Duodenal mucosa (tissue), 2 donors: Measurements from ENCODE around the gene CCDC174.
A peak's percentile ranks its signal among the peaks of the same experiment; 100 is the strongest.
"Not testable (repeated sequence)": the region's sequence is repeated elsewhere in the genome, so short reads cannot be mapped to it uniquely, and the experiment has no call there.

Source experiments
- H3K27ac ChIP-seq: one replicate; pipeline ENCODE4 v1.7.0; 2013; ENCODE audit warnings: low read depth, low read length
- H3K27me3 ChIP-seq, 2 donors: one replicate each; pipeline ENCODE4 v1.7.0; 2013; ENCODE audit warnings: low read length in 2 of 2, control low read depth in 1 of 2; ENCODE audit not compliant: insufficient read depth in 2 of 2, control insufficient read depth in 1 of 2
- H3K36me3 ChIP-seq, 2 donors: one replicate each; pipeline ENCODE4 v1.7.0; 2013; ENCODE audit warnings: low read length in 2 of 2, control low read depth in 1 of 2; ENCODE audit not compliant: insufficient read depth in 2 of 2, control insufficient read depth in 1 of 2
- H3K4me1 ChIP-seq, 2 donors: one replicate each; pipeline ENCODE4 v1.7.0; 2013; ENCODE audit warnings: low read length in 2 of 2, control low read depth in 1 of 2; ENCODE audit not compliant: insufficient read depth in 2 of 2, control insufficient read depth in 1 of 2
- H3K4me3 ChIP-seq, 2 donors: one replicate each; pipeline ENCODE4 v1.7.0; 2013; ENCODE audit warnings: low read length in 2 of 2, low read depth in 1 of 2
- H3K9ac ChIP-seq, 2 donors: one replicate each; pipeline ENCODE4 v1.7.0; 2013; ENCODE audit warnings: low read length in 2 of 2, low read depth in 1 of 2
- H3K9me3 ChIP-seq, 2 donors: one replicate each; pipeline ENCODE4 v1.7.0; 2013; ENCODE audit warnings: low read length in 2 of 2, control low read depth in 1 of 2; ENCODE audit not compliant: control insufficient read depth in 1 of 2

Gene CCDC174

DNA sequence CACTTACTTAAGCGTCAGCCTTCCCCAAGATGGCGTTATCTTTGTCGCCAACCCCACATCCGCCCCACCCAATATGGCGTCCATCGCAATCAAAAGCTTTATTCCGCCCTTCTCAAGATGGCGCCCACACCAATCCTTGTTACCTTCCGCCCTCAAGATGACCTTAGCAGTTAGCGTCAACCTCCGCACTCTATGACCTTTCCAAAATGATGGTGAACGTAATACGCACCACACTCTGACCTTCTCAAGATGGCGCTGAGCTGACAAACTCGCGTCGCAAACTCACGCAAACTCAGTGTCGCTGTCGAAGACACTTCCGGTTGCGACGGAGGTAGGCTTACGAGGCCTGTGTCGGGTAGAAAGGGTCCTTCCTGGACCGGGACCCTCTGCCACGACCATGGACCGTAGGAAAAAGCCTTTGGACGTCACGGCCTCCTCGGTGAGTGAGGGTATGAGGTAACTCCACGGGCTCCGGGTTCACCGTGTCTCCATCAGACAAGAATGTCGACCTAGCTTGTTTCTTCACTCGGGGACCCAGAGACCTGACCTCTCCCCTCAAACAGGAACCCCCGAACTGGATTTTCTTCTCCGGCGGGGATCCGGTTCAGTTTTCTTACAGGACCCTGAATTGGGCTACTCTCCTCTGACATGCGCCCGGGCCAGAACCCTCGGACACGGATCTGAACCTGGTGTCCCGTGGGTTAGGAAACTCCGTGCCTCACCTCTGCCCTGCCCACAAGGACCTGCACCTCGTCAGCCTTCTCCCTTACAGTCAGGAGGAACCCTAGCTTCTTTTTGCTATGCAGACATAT, at the start of gene CCDC174:
TSS of gene CCDC174 (plus strand) at position 323 of the 812 bp plus-strand sequence. CDS start at position 398, 75 bp downstream.
- Histone ChIP-seq H3K27ac (peak within 1 kb of the TSS; percentile 67), H3K4me1 (peaks cover 38 to 41% of the 10 kb centered on the region in 2 donors), H3K27me3 (no peaks in the 10 kb centered on the region), H3K4me3 (peak within 1 kb of the TSS; percentile 81 to 88), H3K36me3 (peaks cover 8 to 21% of the 10 kb centered on the region in 2 donors), H3K9ac (peak within 1 kb of the TSS; percentile 71 to 88), H3K9me3 (no peaks in the 10 kb centered on the region)

DNA sequence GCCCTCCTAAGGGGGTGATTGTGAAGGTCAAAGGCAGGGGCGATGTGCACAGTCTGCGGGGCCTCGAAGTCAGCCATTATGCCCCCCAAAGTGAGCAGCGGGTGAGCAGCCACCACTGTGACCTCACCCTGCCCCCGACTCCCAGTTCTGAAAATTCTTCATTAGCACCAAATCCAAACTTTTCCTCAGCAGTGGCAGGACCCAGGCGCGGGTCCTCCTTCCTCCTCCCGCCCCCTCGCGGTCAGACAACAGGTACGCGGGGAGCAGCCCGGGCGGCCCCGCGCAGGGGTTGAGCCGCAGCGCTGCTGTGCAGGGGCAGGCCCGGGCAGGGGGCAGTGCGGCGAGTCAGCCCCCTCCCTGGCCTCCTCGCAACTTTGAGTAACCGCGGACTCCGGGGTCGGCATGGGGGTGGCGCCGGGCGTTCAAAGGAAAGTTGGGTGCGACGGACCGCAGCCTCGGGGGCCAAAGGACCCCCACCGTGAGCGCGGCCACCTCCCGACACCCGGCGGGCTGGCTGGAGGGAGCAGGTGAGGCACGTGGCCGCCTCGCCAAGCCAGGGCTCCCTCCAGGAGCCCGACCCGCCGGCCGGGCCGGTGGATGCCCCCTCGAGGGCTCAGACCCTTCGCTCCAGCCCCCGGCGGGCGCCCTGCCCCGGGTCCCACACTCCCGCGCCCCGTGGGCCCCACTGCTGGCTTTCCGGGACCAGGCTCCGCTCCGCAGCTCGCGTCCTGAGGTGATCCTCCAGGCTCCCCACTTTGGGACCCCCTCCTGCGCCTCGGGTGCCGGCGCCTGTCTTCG, 49.4 kb upstream of the CCDC174 start:
- Histone ChIP-seq H3K36me3 (no peaks in the 10 kb centered on the region), H3K4me3 (no peak overlapping the region), H3K9ac (no peak overlapping the region), H3K27ac (no peak overlapping the region), H3K27me3 (peaks cover 35% of the 10 kb centered on the region in 2 donors), H3K4me1 (no peaks in the 10 kb centered on the region), H3K9me3 (peaks cover 0 to 4% of the 10 kb centered on the region in 2 donors)

DNA sequence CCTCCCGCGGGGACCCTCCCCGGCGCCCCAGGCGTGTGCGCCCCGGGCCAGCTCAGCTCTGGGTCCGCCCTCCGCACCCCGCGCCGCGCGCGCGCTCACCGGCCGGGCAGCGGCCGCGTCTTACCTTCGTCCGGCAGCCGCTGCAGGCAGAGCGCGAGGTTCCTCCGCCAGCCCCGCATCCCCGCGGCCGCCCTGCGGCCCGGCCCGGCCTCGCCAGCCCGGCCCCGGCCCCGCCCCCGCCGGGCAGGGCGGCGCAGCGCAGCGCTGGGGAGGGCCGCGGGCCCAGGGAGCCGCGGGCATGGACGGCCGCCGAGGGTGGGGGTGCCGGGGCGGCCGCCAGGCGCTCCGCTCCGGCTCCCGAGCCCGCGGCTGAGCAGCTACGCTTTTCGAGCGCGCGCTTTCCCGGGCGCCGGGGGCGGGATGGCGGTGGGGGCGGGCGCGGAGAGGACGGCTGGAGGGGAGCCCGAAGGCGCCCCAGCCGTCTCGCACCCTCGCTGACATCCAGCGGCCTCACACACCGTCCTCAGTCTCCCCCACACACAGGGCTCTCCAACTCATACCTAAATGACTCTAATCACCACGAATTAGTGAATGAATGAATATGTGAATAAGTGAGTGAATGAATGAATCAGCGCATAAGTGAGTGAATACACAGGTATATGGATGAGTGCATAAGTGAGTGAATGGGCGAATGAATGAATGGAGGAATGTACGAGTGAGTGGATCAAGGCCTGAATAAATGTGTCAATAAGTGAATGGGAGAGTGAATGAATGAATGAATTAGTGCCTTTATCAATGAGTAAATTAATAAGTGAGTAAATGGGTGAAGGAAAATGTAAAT, 48.5 kb upstream of the CCDC174 start:
- Histone ChIP-seq H3K27ac (no peak overlapping the region), H3K4me3 (no peak overlapping the region), H3K9me3 (peaks cover 0 to 4% of the 10 kb centered on the region in 2 donors), H3K36me3 (no peaks in the 10 kb centered on the region), H3K27me3 (peaks cover 33 to 35% of the 10 kb centered on the region in 2 donors), H3K4me1 (no peaks in the 10 kb centered on the region), H3K9ac (no peak overlapping the region)

DNA sequence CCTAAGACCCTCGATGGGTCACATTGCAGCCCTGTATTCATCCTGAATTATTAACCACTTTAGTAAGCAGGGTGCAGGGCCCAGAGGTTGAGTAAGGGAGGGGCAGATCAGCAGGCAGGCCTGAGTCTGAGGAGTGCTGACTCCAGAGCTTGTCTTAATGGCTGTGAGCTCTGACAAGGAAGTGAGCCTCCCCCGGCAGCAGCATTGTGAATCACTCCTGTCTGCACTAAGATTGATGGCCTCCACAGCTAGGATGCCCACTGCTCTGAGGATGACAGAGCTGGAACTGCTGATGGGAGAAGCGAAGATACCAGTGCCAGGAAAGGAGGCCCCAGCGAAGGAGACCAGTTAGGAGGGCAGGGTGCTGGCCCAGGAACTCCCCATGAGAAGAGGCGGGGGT, 46.5 kb upstream of the CCDC174 start:
- no peak overlapping the region for H3K27ac ChIP-seq
- no peak overlapping the region for H3K9ac ChIP-seq
- H3K4me1 ChIP-seq: no peaks in the 10 kb centered on the region
- H3K9me3 ChIP-seq: peaks cover 0 to 4% of the 10 kb centered on the region in 2 donors
- H3K36me3 ChIP-seq: no peaks in the 10 kb centered on the region
- no peak overlapping the region for H3K4me3 ChIP-seq
- H3K27me3 ChIP-seq: peaks cover 30 to 31% of the 10 kb centered on the region in 2 donors

DNA sequence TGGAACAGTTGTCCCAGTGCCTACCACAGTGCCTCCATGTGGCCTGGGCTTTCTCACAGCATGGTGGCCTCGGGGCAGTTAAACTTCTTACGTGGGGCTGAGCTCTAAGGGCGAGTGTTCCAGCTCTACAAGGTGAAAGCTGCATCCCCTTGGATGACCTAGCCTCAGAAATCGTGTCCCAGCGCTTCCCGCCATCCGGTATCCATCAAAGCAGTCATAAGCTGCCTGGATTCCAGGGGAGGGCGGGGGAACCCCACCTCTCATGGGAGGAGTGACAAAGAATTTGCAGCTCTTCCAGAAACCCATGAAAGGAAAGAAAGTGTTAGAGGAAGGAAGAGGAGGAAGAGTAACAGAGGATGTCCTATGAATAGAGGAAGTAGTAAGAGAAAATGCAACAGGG, 45.8 kb upstream of the CCDC174 start:
- H3K4me3 ChIP-seq: no peak overlapping the region
- H3K27ac ChIP-seq: no peak overlapping the region
- H3K36me3 ChIP-seq: no peaks in the 10 kb centered on the region
- peaks cover 0 to 4% of the 10 kb centered on the region in 2 donors for H3K9me3 ChIP-seq
- H3K27me3 ChIP-seq: peaks cover 24 to 31% of the 10 kb centered on the region in 2 donors
- no peaks in the 10 kb centered on the region for H3K4me1 ChIP-seq
- no peak overlapping the region for H3K9ac ChIP-seq

DNA sequence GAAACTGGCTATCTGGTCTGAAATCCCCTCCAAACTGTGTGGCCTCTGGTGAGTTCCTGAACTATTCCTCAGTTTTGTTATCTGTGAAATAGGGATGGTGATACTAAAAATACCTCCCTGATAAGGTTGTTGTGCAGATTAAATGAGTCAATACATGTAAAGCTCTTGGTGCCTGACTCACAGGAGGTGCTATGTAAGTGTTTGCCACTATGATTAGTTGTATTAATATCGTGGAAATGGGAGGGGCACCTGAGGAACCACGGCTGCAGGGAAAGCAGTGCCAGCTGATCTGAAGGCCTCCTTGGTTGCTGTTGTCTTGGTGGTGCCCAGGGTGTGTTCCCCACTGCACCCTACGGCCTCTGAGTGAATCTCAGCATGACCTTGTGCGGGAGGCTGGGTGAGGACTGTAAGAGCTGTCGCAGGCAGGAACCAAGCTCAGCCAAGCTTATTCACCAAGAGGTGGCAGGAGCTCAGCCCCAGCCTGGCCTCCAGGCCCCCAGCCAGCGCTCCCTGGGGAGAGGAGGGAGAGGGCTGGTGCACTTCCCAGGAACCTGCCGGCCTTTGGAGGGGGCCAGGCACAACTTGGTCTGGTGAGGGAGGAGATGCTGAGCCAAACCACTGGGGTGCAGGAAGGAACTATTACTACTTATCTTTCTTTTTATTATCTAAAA, 44.8 kb upstream of the CCDC174 start:
- peaks cover 0 to 4% of the 10 kb centered on the region in 2 donors for H3K9me3 ChIP-seq
- H3K4me1 ChIP-seq: no peaks in the 10 kb centered on the region
- H3K27me3 ChIP-seq: peaks cover 14 to 21% of the 10 kb centered on the region in 2 donors
- H3K4me3 ChIP-seq: no peak overlapping the region
- no peak overlapping the region for H3K27ac ChIP-seq
- H3K36me3 ChIP-seq: no peaks in the 10 kb centered on the region
- no peak overlapping the region for H3K9ac ChIP-seq

DNA sequence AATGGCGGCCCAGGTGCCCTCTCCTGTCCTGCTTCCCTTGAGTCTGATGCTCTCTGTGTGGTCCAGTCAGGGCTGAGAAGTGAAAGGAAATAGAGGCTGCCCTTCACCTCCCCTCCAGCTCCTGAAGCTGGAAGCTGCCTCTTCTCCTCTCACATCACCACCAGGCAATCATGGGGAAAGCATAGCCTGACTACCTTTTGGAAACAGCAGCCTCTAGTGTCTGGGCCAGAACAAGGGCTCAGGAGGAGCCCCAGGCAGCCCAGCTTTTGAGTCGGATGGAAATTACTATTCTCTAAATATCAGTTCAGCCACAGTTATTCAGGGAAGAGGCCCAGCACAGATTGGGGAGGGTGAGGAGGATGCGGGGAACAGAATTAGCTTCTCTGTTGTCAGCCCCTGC, 43.3 kb upstream of the CCDC174 start:
- H3K4me1 ChIP-seq: no peaks in the 10 kb centered on the region
- H3K9ac ChIP-seq: no peak overlapping the region
- no peak overlapping the region for H3K4me3 ChIP-seq
- peaks cover 0 to 4% of the 10 kb centered on the region in 2 donors for H3K9me3 ChIP-seq
- no peaks in the 10 kb centered on the region for H3K36me3 ChIP-seq
- H3K27me3 ChIP-seq: peaks cover 14 to 16% of the 10 kb centered on the region in 2 donors
- no peak overlapping the region for H3K27ac ChIP-seq

DNA sequence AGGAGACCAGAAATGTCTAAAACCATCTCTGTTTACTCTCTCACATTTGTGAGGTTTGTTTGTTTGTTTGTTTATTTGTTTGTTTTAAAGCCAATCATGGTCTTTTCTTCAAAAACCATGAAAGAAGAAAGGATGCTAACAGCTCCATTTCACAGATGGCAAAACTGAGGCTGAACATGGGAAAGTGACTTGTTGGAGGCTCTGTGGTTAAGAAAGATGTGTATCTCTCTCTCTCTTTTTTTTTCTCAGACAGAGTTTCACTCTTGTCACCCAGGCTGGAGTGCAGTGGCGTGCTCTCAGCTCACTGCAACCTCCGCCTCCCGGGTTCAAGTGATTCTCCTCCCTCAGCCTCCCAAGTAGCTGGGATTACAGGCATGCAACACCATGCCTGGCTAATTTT, 42.5 kb upstream of the CCDC174 start:
- not testable (repeated sequence) for H3K27me3 ChIP-seq

DNA sequence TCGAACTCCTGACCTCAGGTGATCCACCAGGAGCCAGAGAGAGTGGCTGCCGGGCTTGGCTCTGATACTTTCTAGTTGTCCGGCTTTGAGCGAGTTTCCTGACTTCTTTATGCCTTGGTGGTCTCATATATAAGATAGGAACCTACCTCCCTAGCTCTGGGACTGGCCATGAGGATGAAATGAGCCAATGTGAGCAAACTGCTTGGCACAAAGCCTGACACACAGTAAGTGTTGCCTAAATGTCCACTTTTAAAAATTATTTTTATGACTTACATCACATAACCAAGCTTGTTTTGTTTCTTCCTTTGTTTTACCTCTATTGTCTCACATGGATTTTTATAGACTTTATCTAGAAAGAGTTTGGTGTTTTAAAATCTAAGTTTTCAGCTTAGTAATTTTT, 42.1 kb upstream of the CCDC174 start:
- H3K9me3 ChIP-seq: no peaks in the 10 kb centered on the region
- H3K36me3 ChIP-seq: no peaks in the 10 kb centered on the region
- H3K27me3 ChIP-seq: peaks cover 5 to 7% of the 10 kb centered on the region in 2 donors
- no peaks in the 10 kb centered on the region for H3K4me1 ChIP-seq
- H3K4me3 ChIP-seq: no peak overlapping the region
- H3K27ac ChIP-seq: no peak overlapping the region
- no peak overlapping the region for H3K9ac ChIP-seq

More for the DNA sequence above, 42.5 kb upstream of the CCDC174 start:
- H3K9me3 ChIP-seq, H3K36me3 ChIP-seq, H3K9ac ChIP-seq, H3K4me3 ChIP-seq, H3K4me1 ChIP-seq, H3K27ac ChIP-seq: not testable (repeated sequence)
